AG10803 (cell line): ENCODE results near the gene WWOX.

Source experiments
- DNase-seq: peaks from one replicate; pipeline ENCODE4 v3.0.0; 2010; ENCODE audit warnings: low read depth
- H3K4me3 ChIP-seq: 2 replicates; pipeline ENCODE4 v1.5.1; 2011; ENCODE audit warnings: mild to moderate bottlenecking, low read length, control low read depth
- TF ChIP-seq, protein P1 (sequence below): conservative IDR thresholded peaks from 2 replicates; pipeline ENCODE4 v1.5.1; 2011; ENCODE audit warnings: mild to moderate bottlenecking, low read length, control low read depth, inconsistent platforms

The WWOX gene

GRCh38 chr16:78275420-78275819 is 176.0 kb downstream of the WWOX start:
- DNase-seq = no peak
- no peak overlapping the region for H3K4me3 ChIP-seq
- TF ChIP-seq, protein P1, sequence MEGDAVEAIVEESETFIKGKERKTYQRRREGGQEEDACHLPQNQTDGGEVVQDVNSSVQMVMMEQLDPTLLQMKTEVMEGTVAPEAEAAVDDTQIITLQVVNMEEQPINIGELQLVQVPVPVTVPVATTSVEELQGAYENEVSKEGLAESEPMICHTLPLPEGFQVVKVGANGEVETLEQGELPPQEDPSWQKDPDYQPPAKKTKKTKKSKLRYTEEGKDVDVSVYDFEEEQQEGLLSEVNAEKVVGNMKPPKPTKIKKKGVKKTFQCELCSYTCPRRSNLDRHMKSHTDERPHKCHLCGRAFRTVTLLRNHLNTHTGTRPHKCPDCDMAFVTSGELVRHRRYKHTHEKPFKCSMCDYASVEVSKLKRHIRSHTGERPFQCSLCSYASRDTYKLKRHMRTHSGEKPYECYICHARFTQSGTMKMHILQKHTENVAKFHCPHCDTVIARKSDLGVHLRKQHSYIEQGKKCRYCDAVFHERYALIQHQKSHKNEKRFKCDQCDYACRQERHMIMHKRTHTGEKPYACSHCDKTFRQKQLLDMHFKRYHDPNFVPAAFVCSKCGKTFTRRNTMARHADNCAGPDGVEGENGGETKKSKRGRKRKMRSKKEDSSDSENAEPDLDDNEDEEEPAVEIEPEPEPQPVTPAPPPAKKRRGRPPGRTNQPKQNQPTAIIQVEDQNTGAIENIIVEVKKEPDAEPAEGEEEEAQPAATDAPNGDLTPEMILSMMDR = no peak

DNA sequence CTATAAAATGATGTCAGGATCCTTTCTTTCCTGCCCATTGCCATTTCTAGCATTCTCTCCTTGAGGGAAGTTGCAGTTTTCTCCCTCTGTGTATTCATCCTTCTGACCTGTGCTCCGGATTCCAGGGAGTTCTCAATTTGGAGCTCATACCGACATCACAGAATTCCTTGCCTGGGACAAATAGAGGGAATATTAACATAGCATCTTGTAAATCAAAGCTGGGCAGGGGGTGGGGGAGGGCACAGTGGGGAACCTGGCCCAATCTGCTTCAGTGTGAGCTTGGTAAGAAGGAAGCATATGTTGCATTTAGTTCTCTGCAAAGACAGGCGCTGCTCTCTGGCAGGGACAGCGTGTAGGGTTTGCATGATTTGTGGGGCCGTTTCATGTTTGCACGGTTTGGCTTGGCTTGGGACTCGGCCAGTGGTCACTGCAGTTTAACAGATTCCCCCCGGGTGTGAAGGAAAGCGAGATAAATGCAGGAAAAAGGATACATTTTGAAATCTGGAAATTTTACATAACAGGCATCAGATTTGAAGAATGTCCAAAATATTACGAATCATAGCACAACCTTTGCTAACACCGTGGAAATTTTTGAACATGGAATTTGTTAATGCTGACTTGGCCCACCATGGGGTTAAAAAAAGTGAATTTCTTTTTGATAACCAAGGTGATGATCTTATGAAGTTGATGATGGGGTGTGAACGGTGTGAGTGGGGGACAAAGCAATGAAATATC is 178.0 kb downstream of the WWOX start:
- H3K4me3 ChIP-seq = no peak overlapping the region
- TF ChIP-seq, protein P1 = no peak
- no peak for DNase-seq

GRCh38 chr16:78278056-78278450 is 178.6 kb downstream of the WWOX start:
- TF ChIP-seq, protein P1 = no peak
- H3K4me3 ChIP-seq = no peak overlapping the region
- no peak for DNase-seq

- DNase-seq = no peak
- TF ChIP-seq, protein P1 = no peak
- no peak overlapping the region for H3K4me3 ChIP-seq
Measured at GRCh38 chr16:78281115-78281514, 181.7 kb downstream of the WWOX start.

DNA sequence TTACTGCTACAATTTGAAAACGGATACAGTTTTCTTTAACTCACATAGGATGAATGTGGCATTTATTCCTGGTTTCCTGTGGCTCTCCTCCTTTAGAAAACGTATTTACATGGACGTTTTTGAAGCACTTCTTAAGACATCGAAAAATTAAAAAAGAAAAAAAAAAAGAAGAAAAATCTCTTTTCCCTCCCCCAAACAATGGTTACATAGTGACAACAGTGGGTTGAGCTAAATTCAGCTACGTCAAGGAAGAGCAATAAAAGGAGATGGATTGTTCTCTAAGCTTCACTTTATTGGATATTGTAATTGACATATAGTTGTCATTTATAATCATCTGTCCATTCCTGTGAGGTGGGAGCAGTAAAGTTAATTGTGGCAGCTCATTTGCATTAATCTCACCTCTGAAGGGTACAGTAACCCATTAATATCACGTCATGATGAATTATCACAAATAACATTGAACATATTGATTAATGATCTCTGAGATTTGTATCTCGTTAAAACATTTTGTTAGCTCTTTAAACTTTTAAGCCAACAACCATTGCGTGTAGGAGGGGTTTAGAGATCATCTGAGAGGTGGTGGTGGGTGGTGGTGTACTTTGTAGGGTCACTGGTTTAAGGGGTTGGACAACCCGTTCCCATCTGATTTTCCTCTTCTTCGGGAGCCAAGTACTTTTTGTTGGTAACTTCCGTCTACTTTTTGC is 184.2 kb downstream of the WWOX start:
- TF ChIP-seq, protein P1 = no peak
- no peak for DNase-seq
- no peak overlapping the region for H3K4me3 ChIP-seq

GRCh38 chr16:78284326-78284725 is 184.9 kb downstream of the WWOX start:
- TF ChIP-seq, protein P1 = no peak
- H3K4me3 ChIP-seq = no peak overlapping the region

GRCh38 chr16:78284957-78285434 is 185.5 kb downstream of the WWOX start:
- TF ChIP-seq, protein P1 = no peak

More at GRCh38 chr16:78284326-78284725, 184.9 kb downstream of the WWOX start:
- no peak for DNase-seq

More at GRCh38 chr16:78284957-78285434, 185.5 kb downstream of the WWOX start:
- H3K4me3 ChIP-seq = no peak overlapping the region
- DNase-seq = no peak
